ENCODE data around the gene HERC3. TPM values are rescaled to one million over a fixed set of nuclear protein-coding genes. Genes with fewer than 3 reads are reported as not detected.

HERC3 gene
- total and polyA plus RNA-seq, 2 donors (not counting 1 experiment from before 2014, with no cell fraction given), result 24.0 to 78.1 TPM

GRCh38 chr4:88681209-88681608 lies 88.9 kb downstream of the HERC3 start:
- Mint-ChIP-seq H3K27ac (no peak overlapping the region), H3K9me3 (ENCODE audit: insufficient read depth) (no peaks in the 10 kb centered on the region), H3K4me3 (no peak overlapping the region), H3K27me3 (no peaks in the 10 kb centered on the region), H3K4me1 (no peaks in the 10 kb centered on the region)
- Histone ChIP-seq H4K20me1 (ENCODE audit: control insufficient read depth, insufficient read depth, low read length, poor library complexity, severe bottlenecking) (no peaks in the 10 kb centered on the region), H3K27ac (ENCODE audit: low read length in 2 of 2) (no peak overlapping the region), H3K27me3 (replicated peaks in 1 of 4; ENCODE audit: control extremely low read depth in 1 of 4, control insufficient read depth in 3 of 4, insufficient read depth in 4 of 4, low read length in 3 of 4) (no peaks in the 10 kb centered on the region), H3K36me3 (replicated peaks in 1 of 2; ENCODE audit: control extremely low read depth in 1 of 2, control insufficient read depth in 1 of 2, extremely low read depth in 1 of 2, insufficient read depth in 2 of 2, low read length in 1 of 2) (peaks cover 12 to 64% of the 10 kb centered on the region in 2 experiments), H3K9ac (ENCODE audit: low read length) (no peak overlapping the region), H3K9me3 (ENCODE audit: control extremely low read depth in 1 of 3, control insufficient read depth in 2 of 3, insufficient read depth in 1 of 3, low read length in 2 of 3) (peaks cover 0 to 1% (median 0%) of the 10 kb centered on the region in 3 donors), H2AFZ (ENCODE audit: insufficient read depth, low read depth, low read length, poor library complexity, severe bottlenecking) (no peak overlapping the region), H3K4me2 (replicated peaks; ENCODE audit: low read depth, low read length, poor library complexity, severe bottlenecking) (no peak overlapping the region), H3K4me3 (ENCODE audit: control extremely low read depth in 1 of 5, extremely low read depth in 1 of 5, insufficient read depth in 1 of 5, low read depth in 2 of 5, low read length in 4 of 5) (no peak overlapping the region), H3K79me2 (ENCODE audit: control insufficient read depth, insufficient read depth, low read length) (no peaks in the 10 kb centered on the region), H3K4me1 (ENCODE audit: control insufficient read depth in 2 of 2, insufficient read depth in 2 of 2, low read length in 2 of 2) (no peaks in the 10 kb centered on the region)
- intact Hi-C loops (cut with micrococcal nuclease), result no loop called here
- DNase-seq, result no peak
- no peak for ATAC-seq (ENCODE audit: low read depth)
- 100% methylated on average over 4 of the region's 5 CpGs for WGBS (ENCODE audit: insufficient coverage)
- CTCF ChIA-PET, result no interaction called here
- no peak for TF ChIP-seq CTCF (IDR thresholded peaks at IDR 0.05)
- no peak for TF ChIP-seq EZH2 (IDR thresholded peaks at IDR 0.05; ENCODE audit: borderline replicate concordance, insufficient read depth, low read depth, low read length, poor library complexity, severe bottlenecking)
- POLR2A ChIA-PET, result no interaction called here

GRCh38 chr4:88690355-88690754 lies 98.1 kb downstream of the HERC3 start:
- Histone ChIP-seq H3K4me1 (ENCODE audit: control insufficient read depth in 2 of 2, insufficient read depth in 2 of 2, low read length in 2 of 2) (no peaks in the 10 kb centered on the region), H3K27ac (ENCODE audit: low read length in 2 of 2) (no peak overlapping the region), H3K4me3 (ENCODE audit: control extremely low read depth in 1 of 5, extremely low read depth in 1 of 5, insufficient read depth in 1 of 5, low read depth in 2 of 5, low read length in 4 of 5) (no peak overlapping the region), H3K9ac (ENCODE audit: low read length) (no peak overlapping the region), H3K79me2 (ENCODE audit: control insufficient read depth, insufficient read depth, low read length) (no peaks in the 10 kb centered on the region), H3K9me3 (ENCODE audit: control extremely low read depth in 1 of 3, control insufficient read depth in 2 of 3, insufficient read depth in 1 of 3, low read length in 2 of 3) (no peaks in the 10 kb centered on the region), H2AFZ (ENCODE audit: insufficient read depth, low read depth, low read length, poor library complexity, severe bottlenecking) (no peak overlapping the region), H4K20me1 (ENCODE audit: control insufficient read depth, insufficient read depth, low read length, poor library complexity, severe bottlenecking) (no peaks in the 10 kb centered on the region), H3K36me3 (replicated peaks in 1 of 2; ENCODE audit: control extremely low read depth in 1 of 2, control insufficient read depth in 1 of 2, extremely low read depth in 1 of 2, insufficient read depth in 2 of 2, low read length in 1 of 2) (peaks cover 2 to 48% of the 10 kb centered on the region in 2 experiments), H3K27me3 (replicated peaks in 1 of 4; ENCODE audit: control extremely low read depth in 1 of 4, control insufficient read depth in 3 of 4, insufficient read depth in 4 of 4, low read length in 3 of 4) (no peaks in the 10 kb centered on the region), H3K4me2 (replicated peaks; ENCODE audit: low read depth, low read length, poor library complexity, severe bottlenecking) (no peak overlapping the region)
- intact Hi-C loops (cut with micrococcal nuclease), result no loop called here
- CTCF ChIA-PET, result no interaction called here
- Mint-ChIP-seq H3K27ac (no peak overlapping the region), H3K4me1 (no peaks in the 10 kb centered on the region), H3K27me3 (no peaks in the 10 kb centered on the region), H3K4me3 (no peak overlapping the region), H3K9me3 (ENCODE audit: insufficient read depth) (no peaks in the 10 kb centered on the region)
- POLR2A ChIA-PET, result no interaction called here
- no peak for TF ChIP-seq CTCF (IDR thresholded peaks at IDR 0.05)
- TF ChIP-seq EZH2 (IDR thresholded peaks at IDR 0.05; ENCODE audit: borderline replicate concordance, insufficient read depth, low read depth, low read length, poor library complexity, severe bottlenecking), result no peak
- no CpG with 5 or more reads among the region's 3 CpGs for WGBS (ENCODE audit: insufficient coverage)
- ATAC-seq (ENCODE audit: low read depth) (no peak), DNase-seq (no peak)
